WI38 (cell line): ENCODE data around the gene XRCC5.

Experiments used
- H3K4me3 ChIP-seq: 2 replicates; pipeline ENCODE4 v1.5.1; 2011; ENCODE audit warnings: low read depth, mild to moderate bottlenecking, control low read depth, low read length
- CTCF ChIP-seq: IDR thresholded peaks from 2 replicates; pipeline ENCODE4 v1.5.1; 2012; ENCODE audit warnings: low read depth, mild to moderate bottlenecking, control low read depth, low read length

XRCC5 gene

DNA sequence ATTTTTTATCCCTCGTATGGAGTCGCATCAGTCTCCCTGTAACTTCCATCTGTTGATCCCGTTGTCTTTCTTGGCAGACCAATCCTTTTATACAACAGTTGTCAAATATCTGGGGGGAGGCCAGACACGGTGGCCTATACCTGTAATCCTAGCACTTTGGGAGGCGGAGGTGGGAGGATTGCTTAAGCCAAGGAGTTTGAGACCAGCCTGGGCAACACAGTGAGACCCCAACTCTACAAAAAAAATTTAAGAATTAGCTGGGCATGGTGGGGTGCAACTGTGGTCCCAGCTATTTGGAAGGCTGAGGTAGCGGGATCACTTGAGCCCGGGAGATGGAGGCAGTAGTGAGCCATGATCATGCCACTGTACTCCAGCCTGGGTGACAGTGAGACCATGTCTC is 2.0 kb downstream of the XRCC5 start:
- no peak for TF ChIP-seq CTCF
- H3K4me3 ChIP-seq = no peak overlapping the region

- no peak overlapping the region for H3K4me3 ChIP-seq
- TF ChIP-seq CTCF = no peak
Measured at GRCh38 chr2:216112926-216113325, 3.8 kb downstream of the XRCC5 start.

GRCh38 chr2:216113572-216113971 is 4.4 kb downstream of the XRCC5 start:
- TF ChIP-seq CTCF = no peak
- H3K4me3 ChIP-seq = no peak overlapping the region

- no peak overlapping the region for H3K4me3 ChIP-seq
- TF ChIP-seq CTCF = no peak
Measured at GRCh38 chr2:216114382-216114713, 5.2 kb downstream of the XRCC5 start.

DNA sequence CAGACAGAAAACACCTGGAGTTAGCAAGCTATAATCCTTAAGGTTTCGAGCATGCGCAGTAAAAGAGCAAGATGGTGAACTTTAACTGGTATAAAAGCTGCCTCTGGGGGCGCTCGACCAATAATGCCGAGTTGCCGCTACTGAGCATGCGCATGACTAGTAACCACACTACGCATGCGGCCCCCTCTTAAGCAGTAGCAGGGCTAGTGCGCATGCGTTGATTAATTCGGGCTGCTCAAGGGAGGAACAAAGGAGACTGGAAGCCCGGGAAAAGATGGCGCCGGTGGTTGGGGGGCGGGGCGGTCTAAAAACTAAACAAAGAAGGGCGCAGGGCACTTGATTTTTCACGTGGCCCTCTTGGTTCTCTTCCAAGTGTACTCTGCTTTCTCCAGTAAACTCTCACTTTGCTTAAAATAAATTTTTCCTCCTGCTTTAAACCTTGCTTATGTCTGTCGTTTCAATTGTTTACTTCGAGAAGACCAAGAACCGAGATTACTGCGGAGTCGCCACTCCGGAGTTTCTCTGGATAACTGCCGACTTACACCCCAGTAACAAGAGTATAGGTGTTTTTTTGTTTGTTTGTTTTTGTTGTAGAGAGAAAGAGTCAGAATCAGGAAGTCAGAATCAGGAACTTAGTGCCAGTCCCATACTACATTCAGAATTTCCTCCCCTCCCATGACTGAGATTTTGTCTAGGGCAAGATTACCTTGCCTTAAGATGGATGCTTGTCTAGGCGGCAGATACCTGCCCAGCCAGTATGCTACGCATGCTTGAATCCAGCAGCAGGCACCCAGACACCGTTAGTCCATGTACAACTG is 5.8 kb downstream of the XRCC5 start:
- TF ChIP-seq CTCF = peak; percentile 72
- H3K4me3 ChIP-seq = peak overlapping the region; percentile 57

GRCh38 chr2:216116418-216116817 is 7.3 kb downstream of the XRCC5 start:
- H3K4me3 ChIP-seq = no peak overlapping the region
- no peak for TF ChIP-seq CTCF

GRCh38 chr2:216117561-216118340 is 8.6 kb downstream of the XRCC5 start:
- no peak overlapping the region for H3K4me3 ChIP-seq

More at GRCh38 chr2:216117561-216118340, 8.6 kb downstream of the XRCC5 start:
- no peak for TF ChIP-seq CTCF
